ENCODE measurements around the gene JAG2.

JAG2 gene

GRCh38 chr14:105091517-105092170 lies 76.9 kb downstream of the JAG2 start:
- DNase-seq (ENCODE audit: low read depth), result peak; percentile 78

GRCh38 chr14:105091054-105091516 lies 77.5 kb downstream of the JAG2 start:
- no peak for DNase-seq (ENCODE audit: low read depth)

Measured in EH (cell line).